Activated CD4-positive, alpha-beta T cell treated with anti-CD3 and anti-CD28 coated beads, Interleukin-10, Interleukin-2, amounts not matched to agents 100 ng/mL and 50 ng/mL, durations not matched to agents 16 hours and 8 hours (primary cell): ENCODE results near the gene SRSF10.
A peak's percentile ranks its signal among the peaks of the same experiment; 100 is the strongest.
"Not testable (repeated sequence)": the region's sequence is repeated elsewhere in the genome, so short reads cannot be mapped to it uniquely, and the experiment has no call there.

Experiments
- DNase-seq: peaks from one replicate; pipeline ENCODE4 v3.0.0-alpha.2; 2020

Gene SRSF10

GRCh38 chr1:23996700-23997229 is 16.6 kb upstream of the SRSF10 start:
- no peak for DNase-seq

GRCh38 chr1:23995431-23995837 is 15.3 kb upstream of the SRSF10 start:
- no peak for DNase-seq

- DNase-seq = not testable (repeated sequence)
Observed at GRCh38 chr1:23992011-23992410, 11.9 kb upstream of the SRSF10 start.

GRCh38 chr1:23989263-23989662 is 9.1 kb upstream of the SRSF10 start:
- DNase-seq = no peak

GRCh38 chr1:23987038-23987437 is 6.9 kb upstream of the SRSF10 start:
- DNase-seq = not testable (repeated sequence)

GRCh38 chr1:23984417-23985186 is 4.5 kb upstream of the SRSF10 start:
- DNase-seq = no peak

GRCh38 chr1:23980728-23981070 is 572 bp upstream of the SRSF10 start:
- peak; percentile 55 for DNase-seq

- no peak for DNase-seq
Observed at GRCh38 chr1:23979387-23979880, 693 bp downstream of the SRSF10 start.

- no peak for DNase-seq
Observed at GRCh38 chr1:23978805-23979204, 1.3 kb downstream of the SRSF10 start.

- DNase-seq = no peak
Observed at GRCh38 chr1:23977854-23978191, 2.3 kb downstream of the SRSF10 start.

GRCh38 chr1:23977187-23977853 is 2.8 kb downstream of the SRSF10 start:
- no peak for DNase-seq

- DNase-seq = no peak
Observed at GRCh38 chr1:23967871-23968270, 12.3 kb downstream of the SRSF10 start.

GRCh38 chr1:23966973-23967493 is 13.1 kb downstream of the SRSF10 start:
- DNase-seq = no peak

GRCh38 chr1:23964790-23965740 is 15.1 kb downstream of the SRSF10 start:
- no peak for DNase-seq

GRCh38 chr1:23964235-23964668 is 15.9 kb downstream of the SRSF10 start:
- DNase-seq = peak; percentile 36

- no peak for DNase-seq
Observed at GRCh38 chr1:23963617-23964234, 16.4 kb downstream of the SRSF10 start.

GRCh38 chr1:23960291-23961020 is 19.7 kb downstream of the SRSF10 start:
- no peak for DNase-seq

- peak; percentile 98 for DNase-seq
Observed at GRCh38 chr1:23959461-23960290, 20.5 kb downstream of the SRSF10 start, which contains the start of gene PNRC2. TSS of gene PNRC2 (plus strand) at chr1:23959828. CDS start at chr1:23961458, 1,630 bp downstream.

GRCh38 chr1:23958810-23959460 is 21.2 kb downstream of the SRSF10 start:
- DNase-seq = peak; percentile 97
